Stimulated activated CD8-positive, alpha-beta memory T cell treated with anti-CD3 and anti-CD28 coated beads, Interleukin-4, amount 100 ng/mL, for 1 hour (primary cell): ENCODE data around the gene ZFAND6.
"Not testable (repeated sequence)": the region's sequence is repeated elsewhere in the genome, so short reads cannot be mapped to it uniquely, and the experiment has no call there.

Source experiments
- DNase-seq, 2 donors: peaks; one replicate each; pipeline ENCODE4 v3.0.0-alpha.2; 2020; ENCODE audit warnings: low read depth in 2 of 2, low spot score in 1 of 2

The ZFAND6 gene

GRCh38 chr15:80141916-80142598 lies 82.6 kb downstream of the ZFAND6 start:
- DNase-seq = no peak

- DNase-seq = no peak
These were observed 83.2 kb downstream of the ZFAND6 start for GRCh38 chr15:80142646-80143045.

- DNase-seq = no peak
These were observed 91.7 kb downstream of the ZFAND6 start for GRCh38 chr15:80151148-80151547.

GRCh38 chr15:80151576-80151975 lies 92.1 kb downstream of the ZFAND6 start:
- DNase-seq = no peak

GRCh38 chr15:80152180-80152895 lies 92.9 kb downstream of the ZFAND6 start:
- DNase-seq = peak; percentile 65 to 71

- no peak for DNase-seq
These were observed 93.7 kb downstream of the ZFAND6 start, which contains the start of gene FAH for GRCh38 chr15:80152896-80153876. TSS of gene FAH (plus strand) at chr15:80152999. CDS start at chr15:80153055, 56 bp downstream.

GRCh38 chr15:80153900-80154299 lies 94.4 kb downstream of the ZFAND6 start:
- no peak for DNase-seq

- no peak for DNase-seq
These were observed 94.9 kb downstream of the ZFAND6 start for GRCh38 chr15:80154336-80154735.

GRCh38 chr15:80155001-80155377 lies 95.5 kb downstream of the ZFAND6 start:
- DNase-seq = no peak

- not testable (repeated sequence) for DNase-seq
These were observed 96.1 kb downstream of the ZFAND6 start for GRCh38 chr15:80155378-80156175.

GRCh38 chr15:80156176-80156720 lies 96.8 kb downstream of the ZFAND6 start:
- DNase-seq = no peak

- DNase-seq = no peak
These were observed 97.7 kb downstream of the ZFAND6 start for GRCh38 chr15:80157215-80157614.

GRCh38 chr15:80159301-80159700 lies 99.8 kb downstream of the ZFAND6 start:
- no peak for DNase-seq

- DNase-seq = no peak
These were observed 100.5 kb downstream of the ZFAND6 start for GRCh38 chr15:80159811-80160569.

GRCh38 chr15:80160570-80161156 lies 101.2 kb downstream of the ZFAND6 start:
- no peak for DNase-seq

GRCh38 chr15:80161468-80162016 lies 102.1 kb downstream of the ZFAND6 start:
- DNase-seq = no peak

- no peak for DNase-seq
These were observed 102.6 kb downstream of the ZFAND6 start for GRCh38 chr15:80162059-80162554.

- DNase-seq = no peak
These were observed 103.7 kb downstream of the ZFAND6 start for GRCh38 chr15:80163217-80163616.

- DNase-seq = no peak
These were observed 104.4 kb downstream of the ZFAND6 start for GRCh38 chr15:80163897-80164296.
